Activated CD8-positive, alpha-beta T cell treated with anti-CD3 and anti-CD28 coated beads for 36 hours (primary cell): ENCODE measurements around the gene MTCL1. TPM values are rescaled to one million over a fixed set of nuclear protein-coding genes. Genes with fewer than 3 reads are reported as not detected.

Experiments
- ATAC-seq: fragments of 200-7000 bp; cut with Tn5 transposase; one replicate; pipeline ENCODE4 v1.10.0; 2021; ENCODE audit warnings: mild to moderate bottlenecking, moderate library complexity
- CTCF ChIA-PET: fragments of 350-600 bp; sonication (Branson Sonifier 250); formaldehyde crosslinking; loops from one replicate; lab custom pipeline; 2021; ENCODE audit warnings: antibody characterized with exemption; lab: Charles Lee
- POLR2A ChIA-PET: fragments of 350-600 bp; sonication (Branson Sonifier 250); formaldehyde crosslinking; loops from one replicate; lab custom pipeline; 2021; ENCODE audit warnings: antibody characterized with exemption; lab: Charles Lee
- DNase-seq: peaks from one replicate; pipeline ENCODE4 v3.0.0-alpha.2; 2020
- H3K27ac Mint-ChIP-seq: one replicate; pipeline ENCODE4 v1.8.0; 2021; ENCODE audit warnings: mild to moderate bottlenecking, mixed read lengths
- H3K27me3 Mint-ChIP-seq: one replicate; pipeline ENCODE4 v1.8.0; 2021; ENCODE audit warnings: mixed read lengths
- H3K36me3 Mint-ChIP-seq: one replicate; pipeline ENCODE4 v1.8.0; 2021; ENCODE audit warnings: low read depth, mixed read lengths
- H3K4me1 Mint-ChIP-seq: one replicate; pipeline ENCODE4 v1.8.0; 2021; ENCODE audit warnings: low read depth, mixed read lengths
- H3K4me3 Mint-ChIP-seq: one replicate; pipeline ENCODE4 v1.8.0; 2021; ENCODE audit warnings: mild to moderate bottlenecking, moderate library complexity, mixed read lengths
- H3K9me3 Mint-ChIP-seq: one replicate; pipeline ENCODE4 v1.8.0; 2021; ENCODE audit warnings: mixed read lengths
- CTCF ChIP-seq: fragments of 200-600 bp; IDR thresholded peaks from one replicate; pipeline ENCODE4 v1.8.0; 2022; ENCODE audit warnings: antibody characterized with exemption, mild to moderate bottlenecking
- intact Hi-C: fragments of 100-400 bp; cut with micrococcal nuclease; formaldehyde crosslinking; loops from one replicate; pipeline ENCODE4 v1.10.0; 2022
- total RNA-seq, 2 experiments: library from RNA; stranded (reverse); gene quantifications; one replicate each; pipeline ENCODE4 v1.2.3, GENCODE V29; 2021

MTCL1 gene
- total RNA-seq, 2 experiments from 2014 or later: 0.25 to 0.52 TPM

- peak; percentile 78 for DNase-seq
- TF ChIP-seq CTCF: no peak
- CTCF ChIA-PET: interaction anchor here (0.8 to 2.3 kb wide), 3 partner anchors 8 to 283 kb away, joined by 4 to 9 read pairs (median 6); no protein-coding TSS in a partner anchor
- peaks cover 11% of the 10 kb centered on the region for H3K4me1 Mint-ChIP-seq
- no peaks in the 10 kb centered on the region for H3K36me3 Mint-ChIP-seq
- H3K9me3 Mint-ChIP-seq: no peaks in the 10 kb centered on the region
- intact Hi-C loops: no loop called here
- POLR2A ChIA-PET: no interaction called here
- peak; percentile 97 for ATAC-seq
- peak overlapping the region; percentile 79 for H3K4me3 Mint-ChIP-seq
- H3K27me3 Mint-ChIP-seq: peaks cover 60% of the 10 kb centered on the region
- no peak overlapping the region for H3K27ac Mint-ChIP-seq
Measured at GRCh38 chr18:8704361-8705237, 757 bp upstream of the MTCL1 start.

GRCh38 chr18:8705961-8706790, 820 bp downstream of the MTCL1 start:
- H3K4me3 Mint-ChIP-seq: peak overlapping the region; percentile 77
- peaks cover 57% of the 10 kb centered on the region for H3K27me3 Mint-ChIP-seq
- H3K27ac Mint-ChIP-seq: no peak overlapping the region
- ChIA-PET POLR2A (interaction anchor here (1.0 kb wide), 1 partner anchor 23 kb away, joined by 3 read pairs; no protein-coding TSS in a partner anchor), CTCF (interaction anchor here (0.6 to 2.3 kb wide), 3 partner anchors 9 to 253 kb away, joined by 3 to 9 read pairs (median 3); no protein-coding TSS in a partner anchor)
- no peak for TF ChIP-seq CTCF
- DNase-seq: peak; percentile 11
- no peaks in the 10 kb centered on the region for H3K36me3 Mint-ChIP-seq
- intact Hi-C loops: no loop called here
- no peaks in the 10 kb centered on the region for H3K9me3 Mint-ChIP-seq
- ATAC-seq: no peak
- peaks cover 11% of the 10 kb centered on the region for H3K4me1 Mint-ChIP-seq

- H3K36me3 Mint-ChIP-seq: no peaks in the 10 kb centered on the region
- peak overlapping the region; percentile 77 for H3K4me3 Mint-ChIP-seq
- no peak overlapping the region for H3K27ac Mint-ChIP-seq
- ATAC-seq (no peak), DNase-seq (peak; percentile 4)
- H3K9me3 Mint-ChIP-seq: no peaks in the 10 kb centered on the region
- TF ChIP-seq CTCF: no peak
- intact Hi-C loops: no loop called here
- ChIA-PET CTCF (interaction anchor here (0.6 to 2.1 kb wide), 3 partner anchors 10 to 252 kb away, joined by 3 to 11 read pairs (median 3); no protein-coding TSS in a partner anchor), POLR2A (interaction anchor here (1.0 kb wide), 1 partner anchor 24 kb away, joined by 3 read pairs; no protein-coding TSS in a partner anchor)
- H3K27me3 Mint-ChIP-seq: peaks cover 51% of the 10 kb centered on the region
- H3K4me1 Mint-ChIP-seq: peaks cover 11% of the 10 kb centered on the region
Measured at GRCh38 chr18:8706791-8707555, 1.6 kb downstream of the MTCL1 start.

GRCh38 chr18:8707556-8708300, 2.4 kb downstream of the MTCL1 start:
- H3K9me3 Mint-ChIP-seq: no peaks in the 10 kb centered on the region
- ChIA-PET CTCF (interaction anchor here (1.0 to 2.1 kb wide), 3 partner anchors 11 to 280 kb away, joined by 3 to 11 read pairs (median 4); no protein-coding TSS in a partner anchor), POLR2A (interaction anchor here (1.0 kb wide), 1 partner anchor 25 kb away, joined by 3 read pairs; no protein-coding TSS in a partner anchor)
- intact Hi-C loops: no loop called here
- no peak overlapping the region for H3K27ac Mint-ChIP-seq
- H3K36me3 Mint-ChIP-seq: no peaks in the 10 kb centered on the region
- no peak for TF ChIP-seq CTCF
- H3K27me3 Mint-ChIP-seq: peaks cover 50% of the 10 kb centered on the region
- H3K4me3 Mint-ChIP-seq: no peak overlapping the region
- DNase-seq (no peak), ATAC-seq (no peak)
- H3K4me1 Mint-ChIP-seq: peaks cover 11% of the 10 kb centered on the region
